Measurements from ENCODE around the gene DPP4.
A peak's percentile ranks its signal among the peaks of the same experiment; 100 is the strongest.
"Not testable (repeated sequence)": the region's sequence is repeated elsewhere in the genome, so short reads cannot be mapped to it uniquely, and the experiment has no call there.

The DPP4 gene

DNA sequence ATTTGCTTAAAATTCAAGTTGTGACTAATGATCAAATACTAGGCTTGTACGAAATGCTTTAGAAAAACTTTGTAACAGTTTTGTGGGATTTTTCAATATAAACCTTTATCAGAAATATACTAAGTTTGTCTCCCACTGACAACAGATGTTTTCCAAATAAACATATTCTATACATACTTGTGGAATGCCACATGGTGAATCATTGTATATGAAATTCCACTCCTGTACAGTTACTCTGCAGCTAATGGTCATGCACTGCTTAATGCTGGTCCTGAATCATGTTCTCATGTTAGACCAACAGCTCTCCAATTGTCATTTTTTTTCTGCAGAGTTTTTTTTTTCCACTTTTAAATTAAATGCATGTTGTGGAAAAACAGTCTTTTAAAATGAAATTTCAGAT, 90.1 kb downstream of the DPP4 start:
- DNase-seq, result no peak

DNA sequence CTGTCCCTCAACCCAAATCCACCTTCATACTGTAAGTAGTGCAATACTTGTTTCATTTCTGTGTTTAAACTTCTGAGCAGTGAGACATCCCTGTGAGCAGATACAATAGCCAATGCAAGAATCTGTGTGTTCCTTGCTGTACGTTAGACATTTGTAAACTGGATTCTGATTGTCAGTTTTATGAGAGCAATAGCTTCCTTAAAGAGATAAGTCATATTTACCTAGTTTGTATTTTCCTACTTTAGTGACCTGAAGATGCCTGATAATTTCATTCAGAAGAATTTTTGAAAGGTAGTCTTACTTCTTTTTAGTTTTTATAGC, 90.7 kb downstream of the DPP4 start:
- no peak for DNase-seq

DNA sequence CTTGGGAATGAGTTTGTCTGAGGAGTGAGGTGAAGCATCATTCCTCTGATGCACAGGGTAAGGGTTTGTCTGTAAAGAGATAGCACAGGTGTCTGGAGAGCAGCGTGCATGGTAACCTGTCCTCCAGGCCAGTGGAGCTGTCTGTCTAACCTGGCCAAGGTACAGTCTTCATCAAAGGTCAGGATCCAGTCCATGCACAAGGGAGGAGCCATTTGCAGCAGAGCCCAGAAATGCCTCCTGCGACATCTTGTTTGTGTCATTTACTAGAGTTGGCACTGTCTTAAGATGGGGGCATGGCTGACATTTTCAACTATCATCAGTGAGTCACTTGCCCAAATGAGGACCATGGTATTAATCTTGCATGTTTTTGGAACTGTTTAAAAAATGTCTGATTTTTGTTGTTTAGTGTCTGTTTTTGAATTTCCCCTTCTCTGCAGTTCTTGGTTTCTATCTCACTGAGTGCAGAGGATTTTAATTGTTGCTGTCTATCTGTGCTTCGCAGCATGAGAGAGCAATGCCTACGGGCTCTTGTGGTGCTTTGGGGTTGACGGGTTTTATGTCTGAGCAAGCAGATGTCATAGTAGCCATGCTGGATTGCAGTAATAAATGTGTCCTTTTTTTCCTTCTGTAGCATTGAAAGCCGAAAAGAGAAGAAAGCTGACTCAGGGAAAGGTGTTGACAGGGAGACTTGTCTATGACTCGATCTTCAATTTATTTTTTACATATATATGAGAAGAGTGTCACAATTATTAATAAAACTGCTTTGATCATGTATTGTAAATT, 91.3 kb downstream of the DPP4 start:
- no peak for DNase-seq

DNA sequence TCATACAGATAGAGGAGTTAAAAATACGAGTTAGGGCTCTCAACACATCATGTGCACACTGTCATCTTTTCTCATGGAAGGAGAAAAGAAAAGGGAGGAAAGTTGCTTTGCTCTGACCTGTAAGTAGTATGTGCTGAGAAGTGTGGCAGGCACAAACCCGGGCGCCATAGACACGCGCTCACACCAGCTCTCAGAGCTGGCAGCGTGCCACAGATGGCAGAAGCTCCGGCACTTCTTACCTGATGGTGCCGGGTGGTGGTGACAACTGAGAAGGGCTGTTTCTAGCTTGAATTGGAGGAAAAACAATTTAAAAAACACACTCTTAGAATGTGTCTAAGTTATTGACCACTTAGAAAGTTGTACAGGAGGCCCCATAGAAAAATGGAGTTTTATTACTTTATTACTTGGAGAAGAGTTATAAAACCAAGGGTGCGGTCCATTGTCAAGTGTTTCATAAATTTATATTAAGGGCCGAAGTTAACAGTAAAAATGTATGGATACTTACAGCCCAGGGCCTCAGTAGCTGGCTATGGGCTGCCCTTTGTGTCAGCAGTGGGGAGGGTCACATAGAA, 92.2 kb downstream of the DPP4 start:
- no peak for DNase-seq

DNA sequence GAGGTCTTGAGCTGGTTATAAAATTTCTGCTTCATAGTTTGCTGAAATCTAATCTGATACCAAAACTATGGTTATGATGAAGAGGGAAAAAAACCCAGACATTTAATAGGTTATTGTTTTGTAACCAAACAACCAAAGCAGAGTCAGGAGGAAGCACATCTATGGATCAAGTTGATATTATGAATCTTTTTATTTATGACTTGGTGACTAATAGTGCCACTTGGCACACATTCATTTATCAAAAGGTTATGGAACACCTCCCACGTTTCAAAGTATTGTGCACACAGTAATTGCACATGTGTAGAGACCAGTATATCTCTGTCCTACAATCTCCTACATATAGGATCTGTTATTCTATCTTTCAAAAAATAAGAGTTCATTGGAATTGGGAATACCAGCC, 93.0 kb downstream of the DPP4 start:
- no peak for DNase-seq

DNA sequence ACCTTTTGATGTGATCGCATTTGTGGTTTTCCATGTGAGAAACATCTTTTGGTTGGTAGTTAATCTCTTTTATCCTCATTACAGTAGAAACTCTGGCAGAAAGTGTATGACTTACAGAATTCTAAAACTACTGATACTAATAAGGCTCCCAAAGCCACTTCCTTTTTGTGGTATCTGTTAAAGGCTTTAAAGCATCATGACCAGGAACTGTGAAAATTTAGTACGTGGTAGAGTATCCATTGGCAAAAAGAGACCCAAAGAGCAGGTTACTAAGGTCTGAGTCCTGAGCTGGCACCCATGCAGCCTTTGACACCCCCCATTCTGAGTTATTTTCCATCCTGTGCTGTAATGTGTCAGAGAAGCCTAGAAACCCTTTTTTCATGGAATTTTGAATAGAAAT, 94.5 kb downstream of the DPP4 start:
- DNase-seq, result peak; percentile 31 to 50

DNA sequence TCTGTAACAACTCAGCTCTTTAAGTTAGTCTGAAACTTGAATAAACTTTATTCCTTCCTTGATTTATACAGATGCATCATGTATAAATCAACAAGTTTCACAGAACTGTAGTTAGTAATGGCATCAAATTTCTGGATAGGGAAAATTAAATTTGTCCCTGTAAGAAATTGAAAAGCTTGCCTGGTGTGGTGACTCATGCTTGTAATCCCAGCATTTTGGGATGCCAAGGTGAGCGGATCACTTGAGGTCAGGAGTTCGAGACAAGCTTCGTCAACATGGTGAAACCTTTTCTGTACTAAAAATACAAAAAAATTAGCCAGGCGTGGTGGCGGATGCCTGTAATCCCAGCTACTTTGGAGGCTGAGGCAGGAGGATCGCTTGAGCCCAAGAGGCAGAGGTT, 96.1 kb downstream of the DPP4 start:
- not testable (repeated sequence) for DNase-seq

DNA sequence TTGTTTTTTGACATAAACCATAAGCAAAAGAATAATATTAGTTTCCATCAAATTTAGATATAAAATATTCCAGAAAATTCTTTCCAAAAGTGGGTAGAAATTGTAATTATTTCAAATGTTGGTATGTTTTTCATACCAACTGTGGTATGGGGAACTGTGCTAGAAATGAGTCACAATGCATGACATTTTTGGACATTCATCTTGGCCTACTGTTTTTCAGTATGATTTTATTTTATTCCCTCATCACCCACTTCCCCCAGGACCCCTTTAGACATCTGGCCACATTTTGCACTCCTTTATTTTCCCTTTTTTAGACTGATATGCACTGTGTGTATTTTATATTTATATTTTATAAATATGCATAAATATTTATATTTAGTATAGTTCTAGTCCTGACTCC, 97.1 kb downstream of the DPP4 start:
- peak in 1 of 2 donors; percentile 12 for DNase-seq

DNA sequence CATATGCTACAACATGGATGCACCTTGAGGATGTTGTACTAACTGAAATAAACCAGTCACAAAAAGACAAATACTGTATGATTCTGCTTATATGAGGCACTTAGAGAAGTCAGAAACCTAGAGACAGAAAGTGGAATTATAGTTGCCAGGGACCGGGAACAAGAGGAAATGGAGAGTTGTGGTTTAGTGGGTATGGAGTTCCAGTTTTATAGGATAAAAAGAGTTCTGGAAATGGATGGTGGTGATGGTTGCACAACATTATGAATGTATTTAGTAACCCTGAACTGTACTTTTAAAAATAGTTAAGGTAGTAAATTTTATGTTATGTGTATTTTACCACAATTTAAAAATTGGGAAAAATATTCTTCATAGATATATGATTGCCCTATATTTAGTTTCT, 97.7 kb downstream of the DPP4 start:
- DNase-seq, result peak; percentile 24 to 41

DNA sequence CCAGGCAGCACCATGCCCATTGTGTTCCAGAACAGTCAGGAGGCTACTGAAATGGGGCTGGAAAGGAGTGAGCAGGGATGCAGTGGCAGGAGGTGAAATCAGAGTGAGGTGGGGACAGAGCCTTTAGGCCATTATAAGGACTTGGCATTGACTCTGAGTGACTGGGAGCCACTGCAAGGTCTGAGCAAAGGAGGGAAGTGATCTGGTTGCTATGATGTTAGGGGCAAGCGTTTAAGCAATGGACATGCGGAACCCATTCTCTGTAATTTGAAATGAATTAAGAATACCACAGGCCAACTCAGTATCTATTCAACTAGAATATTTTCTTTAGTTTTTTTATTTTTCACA, 98.2 kb downstream of the DPP4 start:
- DNase-seq, result peak in 1 of 2 donors; percentile 19

DNA sequence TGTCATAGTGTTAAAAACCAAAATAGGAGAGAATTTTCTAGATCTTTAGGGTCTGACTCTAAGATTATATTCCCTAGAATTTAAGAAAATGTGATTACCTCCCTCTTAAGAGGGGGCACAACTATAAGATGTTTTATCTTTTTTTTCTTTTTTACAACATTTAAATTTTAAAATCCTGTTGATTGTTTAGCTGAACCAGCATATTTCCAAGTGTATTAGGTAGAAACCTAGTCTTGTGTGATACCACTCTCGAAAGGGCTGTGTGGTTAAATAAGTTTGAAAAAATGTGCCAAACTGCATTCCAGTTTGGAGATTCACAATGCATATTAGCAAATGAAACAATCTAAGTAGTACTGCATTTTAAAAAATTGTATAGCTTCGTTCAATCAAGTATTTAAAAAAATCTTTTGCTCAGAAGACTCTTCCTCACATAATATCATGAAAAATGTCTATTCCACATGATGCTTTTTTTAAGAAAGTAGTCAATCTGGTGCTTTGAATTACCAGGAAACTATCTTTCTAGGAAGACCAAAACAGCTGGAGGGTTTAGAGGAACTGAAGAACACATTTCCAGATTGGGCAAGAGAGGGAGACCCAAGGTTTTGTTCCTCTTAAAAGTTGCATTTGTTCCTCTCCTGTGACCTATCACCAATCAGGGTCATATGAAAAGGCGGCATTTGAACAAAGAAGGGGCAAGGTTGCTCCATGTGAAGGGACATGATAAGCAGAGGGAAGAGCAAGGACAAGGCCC, 98.8 kb downstream of the DPP4 start:
- peak; percentile 85 to 93 for DNase-seq

DNA sequence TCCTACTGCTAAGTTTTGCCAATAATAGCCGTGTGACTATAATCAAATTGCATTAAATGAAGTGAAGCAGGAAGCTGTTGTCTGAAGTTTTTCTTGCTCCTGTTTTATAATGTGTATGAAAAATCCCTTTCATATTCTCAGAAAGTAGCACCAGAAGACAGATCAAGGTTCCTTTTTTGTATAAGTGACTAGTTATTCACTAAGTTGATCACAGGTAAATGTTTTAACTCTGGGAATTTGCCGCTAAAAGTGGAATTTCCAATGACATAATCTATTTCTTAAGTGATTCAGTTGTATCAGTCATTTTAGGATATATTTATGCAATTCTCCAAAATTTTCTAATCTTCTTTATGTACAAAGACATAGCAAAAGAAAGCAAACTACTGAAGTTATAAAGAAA, 99.6 kb downstream of the DPP4 start:
- no peak for DNase-seq

DNA sequence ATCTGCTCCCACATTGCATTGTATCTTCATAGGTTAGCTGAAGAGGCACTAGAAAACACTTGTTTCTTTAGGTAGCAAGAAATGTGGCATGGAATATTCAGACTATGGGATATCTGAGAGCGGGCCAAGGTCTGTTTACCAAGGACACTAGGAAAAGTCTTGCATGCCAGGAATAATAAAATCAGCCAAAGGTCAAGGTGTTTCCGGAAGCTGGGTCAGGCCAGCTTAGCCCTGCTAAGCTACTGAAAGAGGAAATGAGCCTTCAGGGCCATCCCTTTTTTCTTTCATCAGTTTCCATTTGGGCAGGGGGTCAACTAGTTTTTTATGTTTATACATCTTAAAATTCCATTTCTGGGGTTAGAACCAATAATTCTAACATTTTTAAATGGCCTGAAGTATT, 101.1 kb downstream of the DPP4 start:
- DNase-seq, result no peak

DNA sequence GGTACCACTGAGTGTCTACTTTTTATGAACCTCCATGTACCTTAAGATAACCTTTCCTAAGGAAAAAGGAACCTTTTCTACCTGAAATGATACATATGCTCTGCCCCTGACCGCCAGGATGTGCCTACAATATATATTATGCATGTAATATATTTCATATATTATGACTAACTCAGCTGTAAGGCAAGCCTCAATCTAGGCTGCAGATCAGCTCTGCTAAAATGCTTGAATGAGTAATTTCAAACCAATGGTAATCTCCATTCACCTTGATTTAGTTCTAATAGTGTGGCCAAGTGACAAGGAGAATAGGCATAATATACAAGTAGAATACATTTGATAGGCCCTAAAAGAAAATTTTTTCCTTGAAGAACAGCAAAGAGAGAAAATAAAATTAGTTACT, 101.8 kb downstream of the DPP4 start:
- DNase-seq, result no peak

DNA sequence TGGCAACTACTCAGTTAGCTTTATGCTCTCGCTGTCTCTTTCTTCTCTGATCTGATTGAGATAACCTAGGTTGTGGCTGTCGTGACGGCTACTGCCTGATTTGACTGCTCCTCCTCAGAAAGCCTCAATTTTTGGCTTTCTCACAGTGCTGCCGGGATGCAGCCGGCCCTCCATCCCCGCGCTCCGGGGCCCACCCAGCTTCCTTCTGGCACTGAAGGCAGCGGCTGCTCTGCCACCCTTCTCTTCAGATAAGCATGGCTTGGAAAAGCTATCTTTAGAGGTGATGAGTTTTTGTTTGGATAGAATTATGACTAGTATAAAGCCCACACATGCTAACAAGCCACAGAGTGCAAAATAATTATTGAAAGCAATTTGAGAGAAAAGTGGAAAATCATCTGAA, 102.5 kb downstream of the DPP4 start:
- no peak for DNase-seq

DNA sequence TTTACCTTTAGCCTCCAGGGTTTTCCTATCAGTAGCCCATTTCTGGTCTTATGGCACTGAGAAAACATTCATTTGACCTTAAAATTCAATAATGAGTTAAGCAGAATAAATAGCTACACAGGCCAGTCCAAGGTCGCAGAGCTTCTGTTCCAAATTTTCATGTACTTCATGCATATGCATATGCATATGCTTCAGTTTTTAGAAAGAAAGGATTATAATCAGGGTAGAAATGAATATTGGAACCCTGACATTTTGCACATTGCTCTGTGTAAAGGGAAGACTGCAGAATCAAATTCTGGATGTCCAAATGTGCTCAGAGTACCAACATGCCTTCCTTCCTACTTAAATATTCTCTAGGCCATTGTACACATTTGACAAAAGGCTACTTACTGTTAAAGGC, 104.9 kb downstream of the DPP4 start:
- no peak for DNase-seq

DNA sequence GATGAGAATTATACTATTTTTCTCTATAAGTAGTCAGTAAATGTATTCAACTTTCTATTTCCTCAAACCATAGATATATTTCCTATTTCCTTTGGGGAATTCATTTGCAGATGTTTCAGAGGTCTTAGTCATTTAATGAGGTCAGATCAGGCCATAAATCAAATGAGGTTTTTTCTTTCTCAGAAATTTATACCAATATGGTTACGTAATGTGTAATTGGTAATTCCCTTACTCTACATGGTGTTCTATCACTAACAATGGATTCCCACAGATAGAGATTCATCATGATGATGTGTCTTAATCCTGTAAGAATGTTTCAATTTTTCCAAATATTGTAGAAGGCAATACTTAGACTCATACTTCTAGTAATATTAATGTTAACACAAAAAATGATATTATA, 108.0 kb downstream of the DPP4 start:
- DNase-seq, result peak in 1 of 2 donors; percentile 60

DNA sequence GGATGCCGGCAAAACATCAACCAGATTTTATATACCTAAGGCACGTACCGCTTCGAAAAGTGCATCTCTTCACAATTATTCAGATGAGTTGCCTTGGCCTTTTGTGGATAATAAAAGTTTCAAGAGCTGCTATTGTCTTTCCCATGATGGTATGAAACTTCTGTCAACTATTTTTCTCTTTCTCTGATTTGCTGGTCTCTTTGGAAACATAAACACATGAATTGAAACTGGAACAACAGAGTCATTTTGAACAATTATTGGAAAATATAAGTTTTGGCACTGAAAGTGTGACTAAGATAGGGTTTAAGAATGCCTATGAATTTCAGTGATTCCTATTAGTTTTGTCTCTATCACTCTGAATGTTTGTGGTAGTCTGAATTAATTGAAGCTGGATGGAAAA, 109.9 kb downstream of the DPP4 start:
- DNase-seq, result no peak

DNA sequence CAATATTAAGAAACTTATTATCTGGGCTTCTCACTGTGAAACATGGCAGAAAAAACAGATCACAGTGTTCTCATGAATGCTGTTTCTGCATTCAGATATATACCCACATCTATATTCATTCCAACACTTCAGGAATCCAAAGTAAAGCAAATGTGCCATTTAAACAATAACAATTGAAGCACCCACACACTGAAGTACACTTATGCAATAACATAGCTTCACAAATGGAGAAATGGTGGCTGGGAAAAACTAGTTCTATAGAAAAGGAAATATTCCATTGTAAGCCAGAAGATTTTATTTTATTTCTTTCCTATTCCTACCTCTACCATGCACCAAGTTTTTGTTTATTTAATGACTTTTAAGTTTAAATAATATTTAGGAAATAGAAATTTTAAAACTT, 111.9 kb downstream of the DPP4 start:
- DNase-seq, result peak in 1 of 2 donors; percentile 15

DNA sequence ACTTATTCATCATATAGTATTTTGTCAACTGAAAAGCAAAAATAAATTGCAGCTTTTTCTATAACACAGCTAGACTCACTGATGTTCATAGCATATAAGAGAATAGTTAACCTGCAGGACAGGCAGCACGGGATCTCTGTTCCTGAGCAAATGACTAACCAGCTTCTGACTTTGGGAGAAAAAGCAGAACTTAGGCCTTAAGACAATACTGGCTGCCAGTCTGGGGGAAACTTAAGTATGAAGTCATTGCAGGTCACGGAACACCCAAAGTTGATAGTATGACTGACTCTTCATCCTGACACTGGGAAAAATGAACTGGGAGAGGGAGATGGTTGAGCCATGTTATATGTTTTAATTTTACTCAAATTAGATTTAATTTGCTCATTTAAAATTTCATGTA, 113.0 kb downstream of the DPP4 start:
- DNase-seq, result peak; percentile 81 to 86

DNA sequence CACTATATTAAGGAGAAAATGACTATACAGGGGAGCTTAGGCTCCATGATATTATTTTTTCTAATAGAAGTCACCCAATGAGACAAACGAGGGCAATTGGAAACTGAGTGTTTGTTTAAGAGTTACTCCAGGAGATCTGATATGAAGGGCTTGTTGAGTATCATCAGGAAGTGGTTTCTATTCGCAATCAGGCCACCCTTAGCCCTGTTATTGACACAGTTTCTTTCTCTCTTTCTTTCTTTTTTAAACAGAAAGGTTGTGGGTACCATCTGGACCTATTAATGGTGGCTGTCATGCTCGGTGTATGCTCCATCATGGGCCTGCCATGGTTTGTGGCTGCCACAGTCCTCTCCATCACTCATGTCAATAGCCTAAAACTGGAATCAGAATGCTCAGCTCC, 117.3 kb downstream of the DPP4 start:
- DNase-seq, result no peak

DNA sequence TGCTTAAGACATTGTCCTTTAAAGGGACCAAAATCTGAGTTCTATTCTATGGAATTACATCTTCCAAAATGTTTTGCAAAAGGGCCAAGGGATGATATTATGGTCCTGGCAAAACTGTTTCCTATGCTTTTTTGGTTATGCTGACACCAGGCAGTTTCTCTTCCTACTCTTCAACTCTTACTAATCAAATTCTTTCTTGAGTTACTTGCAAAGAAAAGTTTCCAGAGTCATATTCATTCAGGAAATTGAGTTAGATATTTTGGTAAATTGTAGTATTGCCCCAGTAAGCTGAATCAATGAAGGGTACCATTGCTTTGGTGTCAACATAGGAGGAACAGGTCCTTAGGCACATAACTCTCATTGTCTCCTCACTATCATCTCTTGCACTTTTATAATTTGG, 118.8 kb downstream of the DPP4 start:
- no peak for DNase-seq

DNA sequence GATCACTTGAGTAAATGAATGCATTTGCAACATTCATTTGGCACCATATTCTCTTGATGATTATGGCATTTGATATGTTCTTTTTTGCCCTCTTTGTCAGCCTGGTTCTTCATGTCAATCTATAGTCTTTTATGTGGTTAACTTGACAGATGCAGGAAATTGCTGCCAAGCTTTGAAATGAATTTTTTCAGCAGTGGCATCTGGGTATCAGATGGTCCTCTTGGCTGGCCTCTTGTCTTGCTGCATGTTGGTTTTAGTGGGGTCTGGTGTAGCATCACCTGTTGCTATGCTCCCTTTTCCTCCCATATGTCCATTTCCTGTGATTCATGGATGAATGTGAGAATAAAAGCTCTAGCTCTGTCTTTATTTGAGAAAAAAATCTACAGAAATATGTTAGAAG, 119.9 kb downstream of the DPP4 start:
- no peak for DNase-seq

DNA sequence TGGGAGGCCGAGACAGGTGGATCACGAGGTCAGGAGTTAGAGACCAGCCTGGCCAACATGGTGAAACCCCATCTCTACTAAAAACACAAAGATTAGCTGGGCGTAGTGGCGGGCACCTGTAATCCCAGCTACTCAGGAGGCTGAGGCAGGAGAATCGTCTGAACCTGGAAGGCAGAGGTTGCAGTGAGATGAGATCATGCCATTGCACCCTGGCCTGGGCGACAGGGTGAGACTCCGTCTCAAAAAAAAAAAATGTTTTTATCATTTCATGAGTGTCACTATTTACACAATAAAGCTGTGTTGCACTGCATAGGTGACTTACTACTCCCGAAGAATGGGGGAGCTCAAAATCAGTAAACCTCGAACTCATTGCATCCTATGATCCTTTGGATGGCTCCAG, 120.6 kb downstream of the DPP4 start:
- not testable (repeated sequence) for DNase-seq

Measured in inflammatory macrophage (primary cell).